Retinal pigment epithelial cell (primary cell): ENCODE data around the gene TECPR2.

ENCODE experiments used
- DNase-seq: peaks from one replicate; pipeline ENCODE4 v3.0.0-alpha.2; 2010; ENCODE audit warnings: low read depth
- H3K4me3 ChIP-seq: 2 replicates; pipeline ENCODE4 v1.5.1; 2011; ENCODE audit warnings: mild to moderate bottlenecking, low read length, control low read depth, moderate library complexity
- TF ChIP-seq, protein P1 (sequence below): conservative IDR thresholded peaks from 2 replicates; pipeline ENCODE4 v1.5.1; 2011; ENCODE audit warnings: low read depth, low read length, control low read depth, inconsistent platforms

The TECPR2 gene

DNA sequence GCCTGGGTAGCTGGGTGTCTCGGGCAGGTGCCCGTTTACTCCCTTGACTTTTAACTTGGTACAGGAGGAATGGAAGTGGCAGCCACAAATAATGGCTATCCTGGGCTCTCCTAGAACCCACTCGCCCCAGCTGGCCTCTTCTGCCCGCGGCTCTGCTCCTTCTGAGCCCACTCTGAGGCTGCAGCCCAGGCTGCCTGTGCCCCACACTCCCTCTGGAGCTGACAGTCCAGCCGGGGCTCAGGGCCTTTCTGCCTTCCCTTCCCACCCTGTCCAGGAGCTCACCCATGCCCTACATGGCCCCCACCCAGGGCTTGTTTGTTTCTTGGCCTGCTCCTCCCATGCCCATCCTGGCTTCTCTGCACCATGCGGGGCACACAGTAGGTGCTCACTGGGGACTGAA, 27.6 kb upstream of the TECPR2 start:
- no peak for DNase-seq
- TF ChIP-seq, protein P1, sequence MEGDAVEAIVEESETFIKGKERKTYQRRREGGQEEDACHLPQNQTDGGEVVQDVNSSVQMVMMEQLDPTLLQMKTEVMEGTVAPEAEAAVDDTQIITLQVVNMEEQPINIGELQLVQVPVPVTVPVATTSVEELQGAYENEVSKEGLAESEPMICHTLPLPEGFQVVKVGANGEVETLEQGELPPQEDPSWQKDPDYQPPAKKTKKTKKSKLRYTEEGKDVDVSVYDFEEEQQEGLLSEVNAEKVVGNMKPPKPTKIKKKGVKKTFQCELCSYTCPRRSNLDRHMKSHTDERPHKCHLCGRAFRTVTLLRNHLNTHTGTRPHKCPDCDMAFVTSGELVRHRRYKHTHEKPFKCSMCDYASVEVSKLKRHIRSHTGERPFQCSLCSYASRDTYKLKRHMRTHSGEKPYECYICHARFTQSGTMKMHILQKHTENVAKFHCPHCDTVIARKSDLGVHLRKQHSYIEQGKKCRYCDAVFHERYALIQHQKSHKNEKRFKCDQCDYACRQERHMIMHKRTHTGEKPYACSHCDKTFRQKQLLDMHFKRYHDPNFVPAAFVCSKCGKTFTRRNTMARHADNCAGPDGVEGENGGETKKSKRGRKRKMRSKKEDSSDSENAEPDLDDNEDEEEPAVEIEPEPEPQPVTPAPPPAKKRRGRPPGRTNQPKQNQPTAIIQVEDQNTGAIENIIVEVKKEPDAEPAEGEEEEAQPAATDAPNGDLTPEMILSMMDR: no peak
- no peak overlapping the region for H3K4me3 ChIP-seq

GRCh38 chr14:102338724-102339123, 24.0 kb upstream of the TECPR2 start:
- DNase-seq: no peak
- no peak overlapping the region for H3K4me3 ChIP-seq
- TF ChIP-seq, protein P1: no peak

- no peak overlapping the region for H3K4me3 ChIP-seq
- DNase-seq: no peak
Observed at GRCh38 chr14:102341566-102341965, 21.2 kb upstream of the TECPR2 start.

GRCh38 chr14:102342238-102342637, 20.5 kb upstream of the TECPR2 start:
- TF ChIP-seq, protein P1: no peak
- H3K4me3 ChIP-seq: no peak overlapping the region
- no peak for DNase-seq

More at GRCh38 chr14:102341566-102341965, 21.2 kb upstream of the TECPR2 start:
- TF ChIP-seq, protein P1: no peak

DNA sequence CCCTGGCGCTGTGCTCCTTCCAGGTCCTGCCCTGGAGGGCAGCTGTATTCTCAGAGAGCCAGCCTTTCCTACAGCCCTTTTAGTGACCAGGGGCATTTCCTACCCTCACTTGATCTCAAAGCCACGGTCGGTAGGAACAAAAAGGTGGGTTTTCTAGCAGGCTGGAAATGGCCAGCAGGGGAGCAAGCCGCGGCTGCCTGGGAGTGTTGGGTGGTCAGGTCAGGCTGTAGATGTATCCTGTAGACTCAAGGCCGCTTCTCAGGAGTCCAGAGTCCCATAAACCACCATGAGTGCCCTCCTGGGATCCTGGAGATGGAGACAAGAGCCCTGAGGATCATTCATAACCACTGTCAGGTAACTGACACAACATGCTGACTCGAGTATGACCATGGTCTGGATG, 18.7 kb upstream of the TECPR2 start:
- DNase-seq: no peak
- no peak overlapping the region for H3K4me3 ChIP-seq
- TF ChIP-seq, protein P1: no peak

DNA sequence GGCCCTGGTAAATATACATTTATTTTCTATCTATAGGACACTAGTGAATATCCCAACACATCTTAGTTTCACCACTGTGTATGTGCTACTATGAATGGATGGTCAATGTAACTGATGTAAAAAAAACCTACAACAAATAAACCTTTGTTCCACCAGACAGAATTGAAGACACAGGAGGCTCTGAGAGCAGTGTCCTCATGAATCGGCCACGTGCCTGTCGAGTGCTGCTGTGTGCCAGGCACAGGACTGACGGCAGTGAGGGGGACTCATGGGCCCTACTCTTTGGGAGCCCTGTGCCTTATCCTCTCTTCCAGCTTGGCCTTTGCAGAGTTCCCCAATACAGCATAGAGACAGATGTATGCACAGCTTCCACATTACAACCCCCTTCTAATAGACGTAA, 18.3 kb upstream of the TECPR2 start:
- TF ChIP-seq, protein P1: no peak
- no peak overlapping the region for H3K4me3 ChIP-seq
- DNase-seq: no peak

DNA sequence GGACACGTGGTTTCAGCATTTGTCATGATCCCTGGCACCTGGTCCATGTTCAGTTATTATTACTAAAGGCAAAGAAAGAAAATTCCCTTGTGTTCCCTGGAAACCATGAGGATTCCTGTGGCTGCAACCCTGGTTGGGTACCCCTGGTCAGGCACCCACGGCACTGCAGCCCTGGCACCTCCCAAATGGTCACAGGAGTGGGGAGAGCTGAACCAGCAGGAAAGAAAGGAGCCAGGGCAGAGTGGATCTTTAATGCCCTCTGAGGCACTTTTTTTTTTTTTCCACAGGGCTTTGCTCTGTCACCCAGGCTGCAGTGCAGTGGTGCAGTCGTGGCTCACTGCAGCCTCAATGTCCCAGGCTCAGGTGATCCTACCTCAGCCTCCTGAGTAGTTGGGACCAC, 17.5 kb upstream of the TECPR2 start:
- TF ChIP-seq, protein P1: no peak
- no peak for DNase-seq
- H3K4me3 ChIP-seq: no peak overlapping the region
